Stimulated activated CD4-positive, alpha-beta T cell treated with anti-CD3 and anti-CD28 coated beads, Interleukin-1b, Interleukin-23, amount 100 ng/mL, for 24 hours (primary cell): ENCODE data around the gene POLE.
A peak's percentile ranks its signal among the peaks of the same experiment; 100 is the strongest.
"Not testable (repeated sequence)": the region's sequence is repeated elsewhere in the genome, so short reads cannot be mapped to it uniquely, and the experiment has no call there.

Source experiments
- DNase-seq, 4 experiments: peaks; one replicate each; pipeline ENCODE4 v3.0.0-alpha.2; 2020; ENCODE audit warnings: low read depth in 4 of 4, low spot score in 1 of 4

The POLE gene

GRCh38 chr12:132717531-132718387 lies 30.6 kb upstream of the POLE start:
- no peak for DNase-seq

GRCh38 chr12:132717011-132717410 lies 29.9 kb upstream of the POLE start:
- no peak for DNase-seq

GRCh38 chr12:132716356-132716755 lies 29.2 kb upstream of the POLE start:
- no peak for DNase-seq

GRCh38 chr12:132715874-132716273 lies 28.7 kb upstream of the POLE start:
- DNase-seq: no peak

GRCh38 chr12:132713123-132713522 lies 26.0 kb upstream of the POLE start:
- DNase-seq: no peak

GRCh38 chr12:132711080-132711843 lies 24.1 kb upstream of the POLE start:
- DNase-seq: no peak

GRCh38 chr12:132710405-132711079 lies 23.4 kb upstream of the POLE start, which contains the start of gene PGAM5:
PGAM5 (plus strand) TSS chr12:132710842; CDS start chr12:132710877, 35 bp downstream.
- peak; percentile 54 to 80 (median 67) for DNase-seq

GRCh38 chr12:132710043-132710404 lies 22.9 kb upstream of the POLE start:
- no peak for DNase-seq

GRCh38 chr12:132708150-132708549 lies 21.0 kb upstream of the POLE start:
- no peak for DNase-seq

- no peak for DNase-seq
Measured at GRCh38 chr12:132707241-132707640, 20.1 kb upstream of the POLE start.

GRCh38 chr12:132703641-132704040 lies 16.5 kb upstream of the POLE start:
- DNase-seq: no peak

GRCh38 chr12:132702640-132703039 lies 15.5 kb upstream of the POLE start:
- no peak for DNase-seq

- no peak for DNase-seq
Measured at GRCh38 chr12:132700212-132700822, 13.2 kb upstream of the POLE start.

GRCh38 chr12:132698341-132698740 lies 11.2 kb upstream of the POLE start:
- DNase-seq: no peak

GRCh38 chr12:132695431-132695830 lies 8.3 kb upstream of the POLE start:
- no peak for DNase-seq

GRCh38 chr12:132694888-132695287 lies 7.7 kb upstream of the POLE start:
- DNase-seq: not testable (repeated sequence)

- not testable (repeated sequence) for DNase-seq
Measured at GRCh38 chr12:132692030-132692429, 4.9 kb upstream of the POLE start.

GRCh38 chr12:132690112-132690511 lies 3.0 kb upstream of the POLE start:
- DNase-seq: no peak

- no peak for DNase-seq
Measured at GRCh38 chr12:132689227-132689626, 2.1 kb upstream of the POLE start.

- DNase-seq: peak in 1 of 4 experiments; percentile 21
Measured at GRCh38 chr12:132686825-132687210, 324 bp downstream of the POLE start.

- DNase-seq: no peak
Measured at GRCh38 chr12:132685400-132685799, 1.7 kb downstream of the POLE start.
